Spleen (tissue), 11 donors: ENCODE measurements around the gene DYRK1A. TPM values are rescaled to one million over a fixed set of nuclear protein-coding genes. Genes with fewer than 3 reads are reported as not detected.

Source experiments
- DNase-seq: peaks from one replicate; pipeline ENCODE4 v3.0.0-alpha.2; 2020
- H3K27ac ChIP-seq, 8 donors: fragments of 200-600 bp; sonication (generic) in 7 of 8; 1 replicate in 4 of 8; 2 replicates in 4 of 8; pipeline versions ENCODE4 v1.5.0 to v1.8.0; 2016 to 2021; ENCODE audit warnings: inconsistent platforms in 4 of 8, mild to moderate bottlenecking in 4 of 8, moderate library complexity in 1 of 8
- H3K27me3 ChIP-seq, 7 donors: fragments of 200-600 bp; sonication (generic) in 6 of 7; replicated peaks in 1 of 7; 1 replicate in 4 of 7; 2 replicates in 3 of 7; pipeline versions ENCODE4 v1.5.0 to v1.8.0; 2016 to 2021; ENCODE audit warnings: inconsistent platforms in 3 of 7, mild to moderate bottlenecking in 1 of 7
- H3K36me3 ChIP-seq, 6 donors: fragments of 200-600 bp; sonication (generic) in 5 of 6; 1 replicate in 4 of 6; 2 replicates in 2 of 6; pipeline versions ENCODE4 v1.5.0 to v1.8.0; 2016 to 2021; ENCODE audit warnings: inconsistent platforms in 2 of 6
- H3K4me1 ChIP-seq, 6 donors: fragments of 200-600 bp; sonication (generic) in 5 of 6; 1 replicate in 3 of 6; 2 replicates in 3 of 6; pipeline versions ENCODE4 v1.5.0 to v1.8.0; 2016 to 2021; ENCODE audit warnings: inconsistent platforms in 3 of 6
- H3K4me3 ChIP-seq, 8 donors: fragments of 200-600 bp; sonication (generic) in 7 of 8; 1 replicate in 4 of 8; 2 replicates in 4 of 8; pipeline versions ENCODE4 v1.5.0 to v1.8.0; 2016 to 2021; ENCODE audit warnings: inconsistent platforms in 4 of 8, mild to moderate bottlenecking in 4 of 8, moderate library complexity in 2 of 8
- H3K9me3 ChIP-seq, 8 donors: fragments of 200-600 bp; sonication (generic) in 7 of 8; 1 replicate in 4 of 8; 2 replicates in 4 of 8; pipeline versions ENCODE4 v1.5.0 to v1.8.0; 2016 to 2021; ENCODE audit warnings: inconsistent platforms in 4 of 8
- POLR2A ChIP-seq, 3 donors: fragments of 450-650 bp; IDR thresholded peaks; one replicate each; pipeline ENCODE4 v1.5.1; 2017; ENCODE audit warnings: antibody characterized with exemption in 3 of 3, mild to moderate bottlenecking in 1 of 3
- POLR2AphosphoS5 ChIP-seq, 3 donors: sonication (generic); formaldehyde crosslinking; IDR thresholded peaks; one replicate each; pipeline ENCODE4 v1.5.1; 2017; ENCODE audit warnings: antibody characterized with exemption in 3 of 3
- WGBS, 5 donors: extraction: QIAGEN DNeasy Blood & Tissue Kit in 3 of 5; methylation state at CpG; one replicate each; pipeline versions ENCODE4 v1.1.5 to v1.1.7; 2013 to 2018; 5-methylcytosine and 5-hydroxymethylcytosine counted together
- intact Hi-C: fragments of 100-400 bp; cut with DNase I; formaldehyde crosslinking; loops from one replicate; pipeline ENCODE4 v1.15.0; 2023; ENCODE audit warnings: low total_unique reads
- polyA plus RNA-seq, 3 donors: library from polyadenylated mRNA; stranded (reverse); fragments of 200-250 nt; gene quantifications; one replicate each; pipeline ENCODE4 v1.2.1, GENCODE V29; 2013
- total RNA-seq, 7 donors: library from RNA; depleted of rRNA in 3 of 7; stranded (reverse); fragments of >200 nt in 3 of 7; fragmentation: NEBNext Ultra II Directional in 4 of 7; extraction: Animal tissue kit (Norgen Biotek cat#: 25700) in 4 of 7; gene quantifications; one replicate each; pipeline versions ENCODE4 v1.1.0 to v1.2.1, GENCODE V29; 2016 to 2021
- TF ChIP-seq, protein P1 (sequence below), 11 experiments: fragments of 200-600 bp in 7 of 11; fragments of 450-650 bp in 4 of 11; sonication (generic) in 4 of 11; IDR thresholded peaks in 8 of 11; conservative IDR thresholded peaks in 3 of 11; 1 replicate in 7 of 11; 2 replicates in 4 of 11; pipeline versions ENCODE4 v1.4.0 to v1.8.0; 2016 to 2021; ENCODE audit warnings: antibody characterized with exemption in 11 of 11, inconsistent platforms in 4 of 11, mild to moderate bottlenecking in 1 of 11
- donor health status: healthy with polysubstance abuse.
- donor health status: DM: no; HTN: no; CAD: no; lungs with moderate emphysema.
- donor health status: DM: no; HTN: no; CAD: no.
- donor health status: Bipolar disorder and iron deficiency.
- donor health status: healthy.
- donor health status: DM: no; HTN: no; CAD: no.
- donor health status: DM: yes; HTN: yes; CAD: no.

Gene DYRK1A
- total and polyA plus RNA-seq, 10 donors, result 21.9 to 115 (median 95.1) TPM

- no peaks in the 10 kb centered on the region for H3K9me3 ChIP-seq
- intact Hi-C loops, result no loop called here
- WGBS, 5 donors, result 84 to 89% (median 85%) methylated on average over 9 of the region's 9 CpGs
Measured at GRCh38 chr21:37550157-37550556, 183.6 kb downstream of the DYRK1A start.

GRCh38 chr21:37550618-37551330, 184.2 kb downstream of the DYRK1A start:
- Histone ChIP-seq H3K36me3 (no peaks in the 10 kb centered on the region), H3K9me3 (no peaks in the 10 kb centered on the region), H3K4me1 (peaks cover 0 to 15% (median 4%) of the 10 kb centered on the region in 6 donors), H3K27me3 (peaks cover 0 to 31% (median 5%) of the 10 kb centered on the region in 7 donors), H3K4me3 (peak overlapping the region in 1 of 8 donors; percentile 2), H3K27ac (no peak overlapping the region)
- 73 to 83% (median 82%) methylated on average over 12 of the region's 12 CpGs for WGBS, 5 donors
- intact Hi-C loops, result no loop called here
- DNase-seq, result no peak
- TF ChIP-seq, protein P1, sequence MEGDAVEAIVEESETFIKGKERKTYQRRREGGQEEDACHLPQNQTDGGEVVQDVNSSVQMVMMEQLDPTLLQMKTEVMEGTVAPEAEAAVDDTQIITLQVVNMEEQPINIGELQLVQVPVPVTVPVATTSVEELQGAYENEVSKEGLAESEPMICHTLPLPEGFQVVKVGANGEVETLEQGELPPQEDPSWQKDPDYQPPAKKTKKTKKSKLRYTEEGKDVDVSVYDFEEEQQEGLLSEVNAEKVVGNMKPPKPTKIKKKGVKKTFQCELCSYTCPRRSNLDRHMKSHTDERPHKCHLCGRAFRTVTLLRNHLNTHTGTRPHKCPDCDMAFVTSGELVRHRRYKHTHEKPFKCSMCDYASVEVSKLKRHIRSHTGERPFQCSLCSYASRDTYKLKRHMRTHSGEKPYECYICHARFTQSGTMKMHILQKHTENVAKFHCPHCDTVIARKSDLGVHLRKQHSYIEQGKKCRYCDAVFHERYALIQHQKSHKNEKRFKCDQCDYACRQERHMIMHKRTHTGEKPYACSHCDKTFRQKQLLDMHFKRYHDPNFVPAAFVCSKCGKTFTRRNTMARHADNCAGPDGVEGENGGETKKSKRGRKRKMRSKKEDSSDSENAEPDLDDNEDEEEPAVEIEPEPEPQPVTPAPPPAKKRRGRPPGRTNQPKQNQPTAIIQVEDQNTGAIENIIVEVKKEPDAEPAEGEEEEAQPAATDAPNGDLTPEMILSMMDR (IDR thresholded peaks at IDR 0.05 in 8 of 11, conservative IDR thresholded peaks at IDR 0.05 in 3 of 11), result no peak
- TF ChIP-seq POLR2A (IDR thresholded peaks at IDR 0.05) (no peak), POLR2AphosphoS5 (IDR thresholded peaks at IDR 0.05) (no peak)

More at GRCh38 chr21:37550157-37550556, 183.6 kb downstream of the DYRK1A start:
- peaks cover 0 to 36% (median 5%) of the 10 kb centered on the region in 7 donors for H3K27me3 ChIP-seq
- no peak overlapping the region for H3K4me3 ChIP-seq
- TF ChIP-seq, protein P1 (IDR thresholded peaks at IDR 0.05 in 8 of 11, conservative IDR thresholded peaks at IDR 0.05 in 3 of 11), result no peak
- TF ChIP-seq POLR2AphosphoS5 (IDR thresholded peaks at IDR 0.05) (no peak), POLR2A (IDR thresholded peaks at IDR 0.05) (no peak)
- DNase-seq, result no peak
- no peaks in the 10 kb centered on the region for H3K36me3 ChIP-seq
- peaks cover 0 to 15% (median 4%) of the 10 kb centered on the region in 6 donors for H3K4me1 ChIP-seq
- H3K27ac ChIP-seq, result no peak overlapping the region

DNA sequence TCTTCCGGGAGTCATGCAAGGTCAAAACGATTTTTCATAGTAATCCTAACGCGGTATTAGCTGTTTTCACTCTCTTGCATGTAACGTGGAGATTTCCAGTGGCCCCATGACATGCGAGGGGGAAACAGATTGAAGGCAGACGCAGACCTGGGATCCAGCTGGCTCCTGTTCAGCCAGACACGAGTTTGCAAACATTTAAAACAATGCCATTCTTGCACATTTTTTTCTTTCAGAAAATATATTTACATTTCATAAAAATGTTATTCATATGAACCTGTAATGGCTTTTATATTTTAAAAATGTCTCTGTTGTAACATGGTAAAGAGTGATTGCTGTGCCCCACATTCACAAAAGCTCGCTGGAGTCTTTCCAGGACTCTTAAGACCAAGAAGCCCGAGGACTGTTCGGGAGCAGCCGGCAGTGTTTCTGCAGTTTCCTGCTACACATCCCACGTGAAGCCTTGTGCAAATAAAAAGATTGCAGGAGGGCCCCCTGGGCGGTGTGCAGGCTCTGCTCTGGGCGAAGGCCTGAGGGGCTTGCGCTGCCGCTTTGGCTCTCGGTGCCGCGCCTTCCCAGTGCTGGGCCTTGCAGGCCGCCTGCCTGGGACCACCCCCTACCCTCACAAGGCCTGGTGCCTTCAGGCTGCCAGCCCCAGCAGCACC, 184.9 kb downstream of the DYRK1A start:
- H3K27ac ChIP-seq, result no peak overlapping the region
- 60 to 70% (median 65%) methylated on average over 13 to 21 of the region's 21 CpGs for WGBS, 5 donors

More for the DNA sequence above, 184.9 kb downstream of the DYRK1A start:
- Histone ChIP-seq H3K9me3 (no peaks in the 10 kb centered on the region), H3K36me3 (no peaks in the 10 kb centered on the region), H3K4me3 (peak overlapping the region in 1 of 8 donors; percentile 2), H3K4me1 (peaks cover 0 to 14% (median 4%) of the 10 kb centered on the region in 6 donors), H3K27me3 (peaks cover 0 to 24% (median 0%) of the 10 kb centered on the region in 7 donors)
- TF ChIP-seq, protein P1 (IDR thresholded peaks at IDR 0.05 in 8 of 11, conservative IDR thresholded peaks at IDR 0.05 in 3 of 11), result no peak
- TF ChIP-seq POLR2A (IDR thresholded peaks at IDR 0.05) (no peak), POLR2AphosphoS5 (IDR thresholded peaks at IDR 0.05) (no peak)
- intact Hi-C loops, result no loop called here
- no peak for DNase-seq
